Measurements from ENCODE around the gene LBHD1.
"Not testable (repeated sequence)": the region's sequence is repeated elsewhere in the genome, so short reads cannot be mapped to it uniquely, and the experiment has no call there.

LBHD1 gene

GRCh38 chr11:62664405-62665074, 7.5 kb downstream of the LBHD1 start:
- DNase-seq (ENCODE audit: low read depth in 2 of 2), result no peak

DNA sequence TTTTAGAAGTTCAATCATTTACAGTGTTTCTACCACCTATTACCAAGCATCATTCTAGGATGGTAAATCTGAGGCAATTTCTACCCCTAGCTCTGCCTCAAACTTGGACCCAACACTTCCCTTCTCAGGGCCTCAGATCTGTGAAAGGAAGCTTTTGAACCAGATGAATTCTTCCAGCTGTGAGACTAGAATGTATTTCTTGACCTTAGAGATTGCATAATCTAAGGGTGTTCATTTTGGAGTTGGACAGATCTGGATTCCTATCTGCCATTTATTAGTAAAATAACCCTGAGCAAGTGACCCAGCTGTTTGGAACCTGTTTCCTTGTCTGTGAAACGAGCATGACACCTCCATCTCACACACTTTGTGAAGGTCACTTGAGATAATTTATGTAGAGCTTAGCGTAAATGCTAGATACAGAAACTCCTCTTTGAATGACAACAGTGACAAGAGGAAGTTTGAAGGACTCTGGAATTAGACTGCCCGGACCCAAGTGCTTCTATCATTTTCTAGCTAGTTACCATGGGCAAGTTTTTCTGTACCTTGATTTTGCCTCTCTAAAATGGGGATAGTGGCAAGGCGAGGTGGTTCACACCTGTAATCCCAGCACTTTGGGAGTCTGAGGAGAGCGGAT, 15.2 kb downstream of the LBHD1 start:
- DNase-seq (ENCODE audit: low read depth in 2 of 2), result no peak

- DNase-seq (ENCODE audit: low read depth in 2 of 2), result no peak
Measured at GRCh38 chr11:62654297-62654696, 17.8 kb downstream of the LBHD1 start.

DNA sequence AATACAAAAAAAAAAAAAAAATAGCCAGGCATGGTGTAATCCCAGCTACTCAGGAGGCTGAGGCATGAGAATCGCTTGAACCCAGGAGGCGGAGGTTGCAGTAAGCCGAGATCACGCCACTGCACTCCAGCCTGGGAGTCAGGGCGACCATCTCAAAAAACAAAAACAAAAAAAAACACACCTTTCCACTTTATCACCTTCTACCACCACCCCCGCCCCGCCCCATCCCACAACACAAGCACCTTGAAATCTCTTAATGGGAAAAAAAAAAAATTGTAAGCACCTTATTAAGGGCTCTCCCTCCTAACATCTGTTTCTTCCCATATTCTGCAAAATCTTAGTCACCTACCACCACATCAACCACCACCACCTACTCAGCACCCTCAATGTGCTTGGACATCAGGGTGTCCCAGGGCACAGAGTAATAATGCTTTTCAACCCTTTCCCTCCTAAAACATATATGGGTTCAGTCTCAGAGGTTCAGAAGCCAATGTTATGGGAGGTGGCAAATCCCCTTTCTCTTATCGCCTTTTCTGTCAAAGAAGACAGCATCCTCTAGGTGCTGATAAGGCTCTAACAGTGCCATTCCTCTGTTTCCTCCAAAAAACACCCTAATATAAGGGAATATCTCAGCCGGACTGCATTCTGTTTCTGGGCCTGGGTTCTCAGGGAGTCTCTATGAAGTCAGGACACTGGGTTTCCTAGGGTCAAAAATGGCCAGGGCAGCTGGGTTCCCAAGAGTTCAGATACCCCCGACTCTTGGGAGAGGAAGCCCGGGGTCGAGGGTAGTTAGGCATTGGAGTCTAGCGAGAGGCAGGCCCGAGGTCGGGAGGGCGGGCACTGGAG, 19.7 kb downstream of the LBHD1 start:
- no peak for DNase-seq (ENCODE audit: low read depth in 2 of 2)

DNA sequence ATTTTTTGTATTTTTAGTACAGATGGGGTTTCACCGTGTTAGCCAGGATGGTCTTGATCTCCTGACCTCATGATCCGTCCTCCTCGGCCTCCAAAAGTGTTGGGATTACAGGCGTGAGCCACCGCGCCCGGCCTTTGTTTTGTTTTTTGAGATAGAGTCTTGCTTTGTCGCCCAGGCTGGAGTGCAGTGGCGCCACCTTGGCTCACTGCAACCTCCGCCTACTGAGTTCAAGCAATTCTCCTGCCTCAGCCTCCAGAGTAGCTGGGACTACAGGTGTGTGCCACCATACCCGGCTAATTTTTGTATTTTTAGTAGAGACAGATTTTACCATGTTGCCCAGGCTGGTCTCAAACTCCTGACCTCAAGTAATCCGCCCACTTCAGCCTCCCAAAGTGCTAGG, 21.8 kb downstream of the LBHD1 start:
- not testable (repeated sequence) for DNase-seq (ENCODE audit: low read depth in 2 of 2)

DNA sequence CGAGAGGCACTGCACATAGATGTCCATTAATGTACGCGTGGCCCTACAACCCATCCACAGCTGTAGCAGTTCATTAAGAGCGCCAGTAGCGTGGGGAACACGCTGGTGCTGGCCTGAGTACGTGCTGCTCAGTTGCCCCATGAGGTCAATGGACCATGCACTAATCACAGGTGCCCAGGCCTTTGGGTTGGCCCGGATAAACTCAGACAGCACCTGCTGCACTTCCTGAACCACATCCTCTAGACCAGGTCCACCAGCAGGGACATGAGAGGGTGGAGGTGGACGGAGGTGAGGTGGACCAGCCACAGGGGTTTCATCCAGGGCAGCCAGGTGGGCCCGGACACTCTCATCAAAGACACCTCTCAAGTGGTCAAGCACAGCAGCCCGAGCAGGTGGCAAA, 22.6 kb downstream of the LBHD1 start:
- DNase-seq (ENCODE audit: low read depth in 2 of 2), result no peak

DNA sequence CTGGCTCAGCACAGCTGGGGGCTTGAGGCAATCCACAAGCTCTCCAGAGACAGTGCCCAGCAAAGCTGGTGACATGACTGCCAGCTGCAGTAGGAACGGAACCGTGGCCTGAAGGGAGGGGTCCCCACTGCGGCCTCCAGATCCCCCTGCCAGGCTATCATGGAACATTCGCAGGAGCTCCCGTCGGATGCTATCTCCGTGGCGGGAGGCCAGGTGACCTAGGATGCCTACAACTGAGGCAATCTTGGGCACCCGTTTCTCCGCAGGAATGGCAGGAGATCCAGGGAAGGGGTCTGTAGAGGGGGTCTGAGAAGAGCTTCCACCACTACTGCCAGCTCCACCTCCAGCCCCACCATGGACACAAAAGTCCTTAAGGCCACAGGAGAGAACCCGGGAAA, 23.1 kb downstream of the LBHD1 start:
- DNase-seq (ENCODE audit: low read depth in 2 of 2), result no peak

- no peak for DNase-seq (ENCODE audit: low read depth in 2 of 2)
Measured at GRCh38 chr11:62648185-62648966, 23.7 kb downstream of the LBHD1 start.

DNA sequence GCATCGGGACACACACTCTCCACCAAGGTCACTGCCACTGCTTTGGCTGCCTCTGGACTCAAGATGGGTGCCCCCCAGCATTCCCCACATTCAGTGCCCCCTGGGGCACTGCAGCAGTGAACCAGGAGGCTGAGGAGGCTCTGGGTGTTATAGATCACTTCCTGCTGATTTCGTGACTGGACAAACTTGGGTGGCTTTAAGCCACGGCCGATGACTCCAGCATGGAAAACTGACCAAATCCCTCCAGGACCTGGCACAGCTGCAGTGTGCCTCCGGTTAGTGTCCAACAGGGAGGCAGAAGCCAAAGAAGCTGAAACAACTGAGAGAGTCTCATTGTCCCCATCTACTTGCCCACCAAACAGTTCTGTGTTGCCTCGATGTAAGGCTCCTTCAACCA, 24.5 kb downstream of the LBHD1 start:
- DNase-seq (ENCODE audit: low read depth in 2 of 2), result no peak

DNA sequence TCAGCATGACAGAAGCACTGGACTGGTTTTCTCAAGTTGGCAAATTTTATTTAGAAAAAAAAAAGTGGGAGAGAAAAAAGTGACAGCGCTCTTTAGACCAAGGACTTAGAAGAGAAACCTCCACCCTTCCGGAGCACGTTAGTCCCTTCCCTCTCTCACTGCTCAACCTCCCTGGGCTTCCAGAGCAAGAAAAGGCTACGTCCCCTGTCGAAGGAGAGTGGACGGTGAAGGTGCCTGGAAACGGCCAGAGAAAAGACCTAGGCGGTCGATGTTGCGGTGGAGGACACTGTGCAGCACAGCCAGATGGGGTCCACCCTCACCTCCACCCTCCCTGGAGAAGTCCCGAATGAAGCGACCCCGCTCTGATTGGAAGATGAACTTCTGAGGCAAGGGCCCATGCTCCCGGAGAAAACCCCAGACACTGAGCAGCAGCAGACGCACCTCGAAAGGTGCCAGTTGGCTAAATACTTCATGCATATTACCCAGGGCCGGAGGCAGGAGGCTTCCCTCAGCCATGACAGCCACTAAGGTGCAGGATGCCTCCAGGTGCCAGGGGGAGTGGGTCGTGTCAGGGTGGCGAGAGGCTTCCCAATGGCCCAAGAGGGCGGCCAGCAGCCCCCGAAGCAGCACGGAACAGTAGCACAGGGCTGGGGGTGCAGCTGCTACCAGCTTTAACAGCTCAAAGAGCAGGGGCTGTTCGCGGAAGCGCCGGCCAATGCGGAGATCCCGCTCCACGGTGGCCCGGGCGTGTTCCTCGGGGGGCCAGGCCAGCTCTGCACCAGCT, 25.1 kb downstream of the LBHD1 start:
- no peak for DNase-seq (ENCODE audit: low read depth in 2 of 2)

DNA sequence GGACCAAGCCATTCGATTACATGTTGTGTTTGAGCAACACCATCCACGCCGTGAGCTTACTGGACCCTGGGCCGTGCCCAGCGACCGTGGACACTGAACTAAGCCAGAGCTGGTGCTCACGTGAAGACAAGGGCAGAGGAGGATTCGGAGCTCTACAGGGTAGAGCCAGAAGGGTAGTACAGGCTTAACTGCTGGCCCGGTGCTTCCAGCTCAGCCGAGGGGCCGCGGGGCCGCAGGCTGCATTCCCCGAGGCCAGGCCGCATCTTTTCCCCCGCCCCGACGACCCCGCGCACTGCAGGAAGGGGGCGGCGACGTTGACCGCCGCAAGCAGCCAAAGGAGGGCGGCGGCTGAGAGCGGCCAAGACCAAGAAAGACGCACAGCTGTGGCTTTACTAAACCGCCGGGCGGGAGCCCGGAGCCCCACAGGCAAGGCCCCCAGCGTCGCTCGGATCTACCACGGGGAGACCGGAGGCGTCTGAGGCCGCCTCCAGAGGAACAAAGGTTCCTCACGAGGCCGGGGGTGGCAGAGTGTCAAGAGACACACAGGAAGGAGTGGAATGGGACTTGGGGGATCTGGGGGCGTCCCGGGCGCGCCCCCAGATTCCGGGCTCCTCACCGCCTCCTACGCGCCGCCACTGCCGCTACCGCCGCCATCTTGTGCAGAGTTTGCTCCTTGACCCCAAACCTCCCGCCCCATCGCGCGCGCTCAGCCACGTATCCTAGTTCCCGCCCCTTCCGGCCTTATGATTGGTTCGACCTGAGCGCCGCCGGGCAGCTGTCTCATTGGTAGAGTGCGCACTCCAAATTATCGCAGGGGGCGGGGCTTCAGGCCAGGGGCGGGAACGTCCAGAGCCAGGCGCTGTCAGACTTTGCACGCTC, 25.9 kb downstream of the LBHD1 start, which contains the start of gene GANAB:
Gene GANAB, minus strand, starts transcription at position 668 of the 879 bp plus-strand sequence. Its CDS starts 14 bp downstream, at position 654.
- peak; percentile 89 to 92 for DNase-seq (ENCODE audit: low read depth in 2 of 2)

DNA sequence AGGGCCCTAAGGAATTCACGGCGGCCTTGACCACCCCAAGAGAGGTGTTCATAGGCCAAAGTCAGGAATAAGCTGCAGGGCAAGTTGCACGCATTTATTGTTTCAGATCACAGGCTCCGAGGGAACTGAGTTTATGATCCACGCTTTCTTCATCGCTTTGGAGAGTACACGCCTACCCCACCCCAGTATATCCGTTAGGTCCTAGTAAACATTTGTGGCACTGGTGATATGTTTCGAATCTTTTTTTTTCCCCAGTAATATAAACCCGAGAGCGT, 26.5 kb downstream of the LBHD1 start:
- DNase-seq (ENCODE audit: low read depth in 2 of 2), result no peak

DNA sequence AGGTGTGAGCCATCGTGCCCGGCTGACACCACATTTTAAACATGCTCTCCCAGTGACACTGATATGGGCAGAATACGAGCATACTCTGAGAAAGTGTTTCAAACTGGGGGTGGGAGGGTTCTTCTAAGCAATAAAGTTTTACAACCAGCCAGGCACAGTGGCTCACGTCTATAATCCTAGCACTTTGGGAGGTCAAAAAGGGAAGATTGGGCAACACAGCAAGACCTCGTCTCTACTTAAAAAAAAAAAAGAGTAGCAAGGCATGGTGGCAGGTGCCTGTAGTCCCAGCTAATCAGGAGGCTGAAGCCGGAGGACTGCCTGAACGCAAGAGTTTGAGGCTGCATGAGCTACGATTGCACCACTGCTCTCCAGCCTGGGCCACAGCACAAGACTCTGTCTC, 27.8 kb downstream of the LBHD1 start:
- no peak for DNase-seq (ENCODE audit: low read depth in 2 of 2)

DNA sequence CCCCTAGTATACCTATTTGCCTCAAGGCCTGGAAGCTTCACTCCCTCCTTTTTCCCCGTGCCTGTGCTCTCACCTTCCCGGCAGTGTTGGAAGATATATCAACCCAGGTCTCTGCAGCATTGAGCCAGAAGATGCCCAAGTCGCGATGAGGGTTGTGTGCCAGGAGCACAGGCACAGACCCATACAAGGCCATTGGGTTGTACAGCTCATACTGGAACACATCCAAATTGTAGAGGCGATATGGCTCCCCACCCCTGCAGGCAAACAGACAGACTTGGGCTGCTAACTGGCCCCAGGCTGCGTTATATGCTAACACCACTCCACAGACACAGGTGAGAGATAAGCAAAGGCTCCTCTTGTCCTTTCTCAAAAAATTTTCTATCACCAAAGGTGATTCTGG, 39.6 kb downstream of the LBHD1 start:
- DNase-seq (ENCODE audit: low read depth in 2 of 2), result no peak

DNA sequence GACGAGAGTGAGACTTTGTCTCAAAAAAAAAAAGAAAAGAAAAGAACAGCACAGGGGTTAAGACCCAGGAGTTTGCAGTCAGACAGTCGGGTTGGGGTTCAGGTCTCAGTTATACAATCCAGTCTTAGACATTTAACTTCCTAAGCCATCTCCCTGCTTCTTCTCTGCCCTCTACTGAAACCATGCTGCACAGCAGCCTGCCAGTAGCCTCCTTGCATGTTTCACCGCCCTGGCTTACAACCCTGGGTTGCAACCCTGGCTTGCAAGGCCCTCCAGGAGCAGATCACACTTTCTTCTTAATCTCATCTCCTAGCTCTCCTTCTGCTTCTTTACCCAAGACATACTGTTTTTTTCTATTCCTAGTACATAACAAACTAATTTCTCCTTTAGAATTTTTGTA, 44.4 kb downstream of the LBHD1 start:
- DNase-seq (ENCODE audit: low read depth in 2 of 2), result no peak

DNA sequence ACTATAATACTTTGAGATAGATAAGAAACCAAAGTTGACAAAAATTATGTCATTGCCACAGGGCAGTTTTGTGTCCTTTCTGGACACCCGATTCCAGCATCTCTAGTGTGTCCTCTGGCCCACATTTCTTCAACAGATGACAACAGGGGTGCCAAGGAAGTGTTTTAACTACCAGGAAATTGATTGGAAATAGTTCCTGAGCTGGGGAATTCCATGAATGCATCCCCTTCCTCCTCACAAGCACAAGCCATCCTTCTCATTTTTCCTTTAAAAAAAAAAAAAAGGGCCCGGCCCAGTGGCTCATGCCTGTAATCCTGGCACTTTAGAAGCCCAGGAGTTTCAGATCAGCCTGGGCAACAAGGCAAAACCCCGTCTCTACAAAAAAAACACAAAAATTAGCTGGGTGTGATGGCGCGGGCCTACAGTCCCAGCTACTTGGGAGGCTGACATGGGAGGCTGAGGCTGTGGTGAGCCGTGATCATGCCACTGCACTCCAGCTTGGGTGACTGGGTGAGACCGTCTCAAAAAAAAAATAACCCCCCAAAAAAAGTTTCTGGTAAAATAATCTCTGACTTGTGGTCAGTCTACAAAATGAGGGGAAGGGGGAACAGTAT, 49.5 kb downstream of the LBHD1 start:
- no peak for DNase-seq (ENCODE audit: low read depth in 2 of 2)

DNA sequence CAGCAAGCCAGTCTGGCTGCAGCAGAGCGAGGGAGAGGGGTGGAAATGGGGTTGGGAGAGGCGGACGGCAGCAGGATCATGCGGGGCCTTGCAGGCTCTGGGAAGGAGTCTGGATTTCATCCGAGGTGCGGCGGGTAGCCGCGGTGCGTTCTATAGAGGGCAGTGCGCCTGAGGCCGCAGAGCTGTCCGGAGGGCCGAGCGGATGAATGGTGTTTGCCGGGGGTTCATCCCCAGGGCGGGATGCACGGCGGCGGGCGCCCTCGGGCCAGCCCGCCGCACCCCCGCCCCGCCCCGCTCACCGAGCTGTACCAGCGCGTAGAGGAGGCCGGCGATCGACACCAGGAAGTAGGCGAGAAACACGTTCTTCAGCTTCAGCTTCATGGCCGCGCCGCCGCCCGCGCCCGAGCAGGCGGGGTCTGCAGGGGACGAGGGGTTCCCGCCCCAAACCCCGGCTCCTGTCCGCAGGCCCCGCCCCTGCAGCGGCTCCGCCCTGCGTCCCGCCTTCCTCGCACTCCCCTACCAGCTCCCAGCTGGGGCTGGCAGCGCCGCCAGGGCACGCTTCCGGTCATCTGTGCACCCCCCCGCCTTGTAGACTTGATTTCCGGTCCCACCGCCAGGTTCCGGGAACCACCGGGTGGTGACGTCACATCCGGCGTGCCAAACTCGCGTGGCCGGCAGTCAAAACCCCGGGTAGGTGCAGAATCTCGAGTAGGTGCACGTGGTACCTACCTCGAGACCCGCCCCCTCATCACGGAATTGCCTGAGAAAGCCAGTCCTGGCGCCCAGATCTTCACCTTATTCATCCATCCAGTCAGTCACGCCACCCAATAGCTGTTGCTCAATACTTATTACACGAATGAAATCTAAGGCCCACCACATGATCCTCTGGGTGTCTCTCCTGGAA, 50.2 kb downstream of the LBHD1 start, which contains the start of gene B3GAT3:
Gene B3GAT3, minus strand, starts transcription at position 420 of the 904 bp plus-strand sequence. Its CDS starts 39 bp downstream, at position 381.
- peak; percentile 81 to 87 for DNase-seq (ENCODE audit: low read depth in 2 of 2)

- no peak for DNase-seq (ENCODE audit: low read depth in 2 of 2)
Measured at GRCh38 chr11:62621027-62621566, 51.0 kb downstream of the LBHD1 start.
